Stimulated activated naive CD4-positive, alpha-beta T cell (primary cell): ENCODE results near the gene CPHXL2.

Experiments
- DNase-seq, 6 experiments: peaks; one replicate each; lab custom pipeline; 2025; lab: John Stamatoyannopoulos, UW

The CPHXL2 gene

GRCh38 chr16:75640598-75640997 is 36.2 kb downstream of the CPHXL2 start:
- DNase-seq: no peak

GRCh38 chr16:75635036-75635435 is 41.8 kb downstream of the CPHXL2 start:
- DNase-seq: no peak

- DNase-seq: no peak
These were observed 44.0 kb downstream of the CPHXL2 start for GRCh38 chr16:75632857-75633256.

- DNase-seq: no peak
These were observed 46.8 kb downstream of the CPHXL2 start for GRCh38 chr16:75630052-75630451.

- DNase-seq: no peak
These were observed 47.7 kb downstream of the CPHXL2 start for GRCh38 chr16:75629132-75629531.

- DNase-seq: no peak
These were observed 48.5 kb downstream of the CPHXL2 start for GRCh38 chr16:75628351-75628750.

GRCh38 chr16:75627851-75628250 is 49.0 kb downstream of the CPHXL2 start:
- peak in 2 of 6 experiments; percentile 3 to 10 for DNase-seq

GRCh38 chr16:75626806-75627205 is 50.0 kb downstream of the CPHXL2 start:
- no peak for DNase-seq

- DNase-seq: no peak
These were observed 51.9 kb downstream of the CPHXL2 start for GRCh38 chr16:75624921-75625334.

- peak; percentile 94 to 99 (median 96) for DNase-seq
These were observed 53.8 kb downstream of the CPHXL2 start, which contains the start of gene ADAT1 for GRCh38 chr16:75622761-75623605. TSS of gene ADAT1 (minus strand) at chr16:75623281. CDS start at chr16:75620799, 2,482 bp downstream.

- peak in 2 of 6 experiments; percentile 4 to 9 for DNase-seq
These were observed 55.7 kb downstream of the CPHXL2 start for GRCh38 chr16:75621170-75621477.

- no peak for DNase-seq
These were observed 56.3 kb downstream of the CPHXL2 start for GRCh38 chr16:75620326-75621169.

GRCh38 chr16:75618780-75619179 is 58.0 kb downstream of the CPHXL2 start:
- no peak for DNase-seq

GRCh38 chr16:75617121-75617520 is 59.7 kb downstream of the CPHXL2 start:
- DNase-seq: no peak

GRCh38 chr16:75616521-75617010 is 60.2 kb downstream of the CPHXL2 start:
- no peak for DNase-seq

GRCh38 chr16:75615619-75616018 is 61.2 kb downstream of the CPHXL2 start:
- DNase-seq: no peak

GRCh38 chr16:75614066-75614897 is 62.5 kb downstream of the CPHXL2 start:
- no peak for DNase-seq
